Right atrium auricular region (tissue), 2 donors: ENCODE data around the gene CD38. TPM values are rescaled to one million over a fixed set of nuclear protein-coding genes. Genes with fewer than 3 reads are reported as not detected.

ENCODE experiments used
- DNase-seq: peaks from one replicate; pipeline ENCODE4 v3.0.0-alpha.2; 2019; ENCODE audit warnings: low spot score
- H3K27ac ChIP-seq, 2 donors: fragments of 200-600 bp; sonication (generic); 1 replicate in 1 of 2; 2 replicates in 1 of 2; pipeline ENCODE4 v1.5.1; 2016 to 2019
- H3K27me3 ChIP-seq, 2 donors: fragments of 200-600 bp; sonication (generic); one replicate each; pipeline versions ENCODE4 v1.5.1 to v1.6.0; 2017 to 2019
- H3K36me3 ChIP-seq: fragments of 200-600 bp; sonication (generic); one replicate; pipeline ENCODE4 v1.5.1; 2016
- H3K4me1 ChIP-seq, 2 donors: fragments of 200-600 bp; sonication (generic); one replicate each; pipeline versions ENCODE4 v1.5.1 to v1.6.0; 2017 to 2019
- H3K4me3 ChIP-seq, 2 donors: fragments of 200-600 bp; sonication (generic); 1 replicate in 1 of 2; 2 replicates in 1 of 2; pipeline ENCODE4 v1.5.1; 2017 to 2019; ENCODE audit warnings: mild to moderate bottlenecking in 1 of 2, moderate library complexity in 1 of 2
- H3K9me3 ChIP-seq, 2 donors: fragments of 200-600 bp; sonication (generic); one replicate each; pipeline ENCODE4 v1.5.1; 2019
- total RNA-seq, 2 donors: library from RNA; depleted of rRNA; stranded (reverse); fragments of >200 nt; gene quantifications; one replicate each; pipeline ENCODE4 v1.1.0, GENCODE V29; 2016
- TF ChIP-seq, protein P1 (sequence below), 2 donors: fragments of 200-600 bp; sonication (generic); IDR thresholded peaks; one replicate each; pipeline ENCODE4 v1.5.1; 2019; ENCODE audit warnings: antibody characterized with exemption in 2 of 2

Gene CD38
- total RNA-seq, 2 donors from 2014 or later, result 3.1 to 4.9 TPM

DNA sequence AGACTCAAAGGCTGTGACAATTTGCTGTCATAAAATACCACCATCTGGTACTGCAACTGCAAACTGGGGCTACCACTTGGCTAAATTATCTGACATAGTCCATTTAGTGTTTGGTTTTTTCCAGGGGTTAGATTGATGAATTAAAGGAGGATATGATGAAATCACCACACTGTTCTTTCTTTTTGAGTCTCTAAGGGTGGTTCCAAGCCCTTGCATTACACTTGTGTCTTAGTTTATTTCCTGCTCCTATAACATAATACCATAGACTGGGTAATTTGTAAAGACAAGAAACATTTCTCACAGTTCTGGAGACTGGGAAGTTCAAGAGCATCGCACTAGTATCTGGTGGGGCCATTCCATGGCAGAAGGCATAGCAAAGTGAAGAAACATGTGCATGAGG, 32.0 kb upstream of the CD38 start:
- no peak overlapping the region for H3K27ac ChIP-seq
- H3K4me1 ChIP-seq, result no peaks in the 10 kb centered on the region
- no peaks in the 10 kb centered on the region for H3K36me3 ChIP-seq
- DNase-seq, result no peak
- no peak overlapping the region for H3K4me3 ChIP-seq
- peaks cover 0 to 10% of the 10 kb centered on the region in 2 donors for H3K9me3 ChIP-seq
- no peaks in the 10 kb centered on the region for H3K27me3 ChIP-seq
- TF ChIP-seq, protein P1, sequence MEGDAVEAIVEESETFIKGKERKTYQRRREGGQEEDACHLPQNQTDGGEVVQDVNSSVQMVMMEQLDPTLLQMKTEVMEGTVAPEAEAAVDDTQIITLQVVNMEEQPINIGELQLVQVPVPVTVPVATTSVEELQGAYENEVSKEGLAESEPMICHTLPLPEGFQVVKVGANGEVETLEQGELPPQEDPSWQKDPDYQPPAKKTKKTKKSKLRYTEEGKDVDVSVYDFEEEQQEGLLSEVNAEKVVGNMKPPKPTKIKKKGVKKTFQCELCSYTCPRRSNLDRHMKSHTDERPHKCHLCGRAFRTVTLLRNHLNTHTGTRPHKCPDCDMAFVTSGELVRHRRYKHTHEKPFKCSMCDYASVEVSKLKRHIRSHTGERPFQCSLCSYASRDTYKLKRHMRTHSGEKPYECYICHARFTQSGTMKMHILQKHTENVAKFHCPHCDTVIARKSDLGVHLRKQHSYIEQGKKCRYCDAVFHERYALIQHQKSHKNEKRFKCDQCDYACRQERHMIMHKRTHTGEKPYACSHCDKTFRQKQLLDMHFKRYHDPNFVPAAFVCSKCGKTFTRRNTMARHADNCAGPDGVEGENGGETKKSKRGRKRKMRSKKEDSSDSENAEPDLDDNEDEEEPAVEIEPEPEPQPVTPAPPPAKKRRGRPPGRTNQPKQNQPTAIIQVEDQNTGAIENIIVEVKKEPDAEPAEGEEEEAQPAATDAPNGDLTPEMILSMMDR (IDR thresholded peaks at IDR 0.05), result no peak

DNA sequence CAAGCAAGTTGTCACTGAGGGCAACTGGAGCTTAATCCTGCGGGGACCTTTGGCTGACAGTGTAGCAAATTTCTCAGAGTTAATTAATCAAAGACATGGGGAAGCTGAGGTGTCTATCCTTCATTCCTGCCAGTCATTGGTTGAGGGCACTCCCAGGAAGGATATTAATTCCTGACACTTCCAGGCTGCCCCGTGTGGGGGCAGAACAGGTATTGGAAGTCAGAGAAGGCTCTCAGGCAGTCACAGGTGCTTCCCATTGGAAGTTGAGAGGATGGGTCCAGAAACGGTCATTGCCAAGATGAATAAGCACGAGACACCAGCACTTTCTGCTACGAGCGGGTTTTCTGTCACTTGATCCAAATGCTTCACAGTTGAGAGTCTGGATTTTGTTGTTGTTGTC, 29.1 kb upstream of the CD38 start:
- H3K36me3 ChIP-seq, result no peaks in the 10 kb centered on the region
- no peaks in the 10 kb centered on the region for H3K9me3 ChIP-seq
- H3K27me3 ChIP-seq, result no peaks in the 10 kb centered on the region
- H3K4me3 ChIP-seq, result no peak overlapping the region
- peaks cover 0 to 6% of the 10 kb centered on the region in 2 donors for H3K4me1 ChIP-seq
- no peak overlapping the region for H3K27ac ChIP-seq
- DNase-seq, result no peak
- TF ChIP-seq, protein P1 (IDR thresholded peaks at IDR 0.05), result no peak

DNA sequence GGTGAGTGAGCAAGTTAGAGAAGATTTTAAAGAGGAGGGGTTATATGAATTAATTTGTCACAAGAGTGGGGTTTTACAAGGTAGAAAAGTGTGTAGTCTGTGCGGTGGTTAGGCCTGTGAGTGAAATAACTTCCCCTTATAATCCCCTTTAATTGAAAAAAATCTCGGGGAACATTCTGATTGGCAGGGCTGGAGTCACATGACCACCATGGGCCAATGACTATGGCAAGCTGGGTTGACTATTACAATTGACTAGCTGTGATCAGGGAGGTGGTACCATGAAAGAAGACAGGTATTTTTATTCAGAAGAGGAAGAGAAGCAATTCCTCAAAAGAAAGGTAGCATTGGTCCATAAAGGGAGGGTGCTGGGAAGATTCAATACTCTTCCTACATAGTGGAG, 27.0 kb upstream of the CD38 start:
- H3K9me3 ChIP-seq, result no peaks in the 10 kb centered on the region
- H3K36me3 ChIP-seq, result no peaks in the 10 kb centered on the region
- no peak for DNase-seq
- no peak overlapping the region for H3K27ac ChIP-seq
- H3K27me3 ChIP-seq, result no peaks in the 10 kb centered on the region
- peaks cover 0 to 17% of the 10 kb centered on the region in 2 donors for H3K4me1 ChIP-seq
- TF ChIP-seq, protein P1 (IDR thresholded peaks at IDR 0.05), result no peak
- H3K4me3 ChIP-seq, result no peak overlapping the region

DNA sequence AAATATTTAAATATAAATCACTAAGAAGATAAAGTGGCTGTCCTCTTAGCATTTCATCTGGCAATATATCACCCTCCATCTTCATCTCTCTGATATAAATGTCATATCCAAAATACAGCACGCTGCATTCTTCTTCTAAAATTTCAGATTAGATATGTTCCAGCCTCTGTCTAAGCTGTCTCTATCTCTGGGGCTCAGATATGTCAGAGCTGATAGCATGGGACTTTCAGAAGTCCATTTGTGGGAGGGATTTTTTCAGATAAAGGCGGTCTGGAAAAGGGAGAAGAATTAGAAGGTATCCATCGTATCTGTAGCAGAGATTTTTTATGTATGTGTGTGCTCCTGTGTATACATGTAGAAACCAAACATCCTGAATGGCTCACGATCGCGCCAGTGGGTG, 25.0 kb upstream of the CD38 start:
- Histone ChIP-seq H3K27ac (no peak overlapping the region), H3K4me3 (no peak overlapping the region), H3K4me1 (peaks cover 0 to 17% of the 10 kb centered on the region in 2 donors), H3K9me3 (no peaks in the 10 kb centered on the region), H3K27me3 (no peaks in the 10 kb centered on the region), H3K36me3 (no peaks in the 10 kb centered on the region)
- TF ChIP-seq, protein P1 (IDR thresholded peaks at IDR 0.05), result no peak
- DNase-seq, result no peak

DNA sequence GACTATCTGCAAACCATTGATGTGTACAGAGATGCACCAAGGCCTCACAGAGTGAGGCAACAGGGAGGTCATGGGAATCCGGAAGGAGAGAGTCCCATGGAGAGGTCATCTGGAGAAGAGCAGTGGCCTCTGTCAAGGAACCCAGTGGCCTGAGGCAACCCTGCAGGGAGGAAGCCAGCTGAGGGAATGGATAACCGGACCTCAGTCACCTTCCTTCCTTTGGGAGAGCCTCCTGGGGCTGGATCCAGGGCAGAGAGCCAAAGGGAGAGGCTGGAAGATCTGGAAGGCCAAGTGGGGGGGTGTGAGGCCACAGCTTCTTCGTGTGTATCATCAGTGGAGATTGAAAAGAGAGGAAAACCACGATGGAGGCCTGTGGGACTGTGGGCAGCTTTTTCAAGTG, 24.3 kb upstream of the CD38 start:
- Histone ChIP-seq H3K4me1 (peaks cover 0 to 17% of the 10 kb centered on the region in 2 donors), H3K36me3 (no peaks in the 10 kb centered on the region), H3K27ac (no peak overlapping the region), H3K4me3 (no peak overlapping the region), H3K27me3 (no peaks in the 10 kb centered on the region), H3K9me3 (no peaks in the 10 kb centered on the region)
- TF ChIP-seq, protein P1 (IDR thresholded peaks at IDR 0.05), result no peak
- no peak for DNase-seq

DNA sequence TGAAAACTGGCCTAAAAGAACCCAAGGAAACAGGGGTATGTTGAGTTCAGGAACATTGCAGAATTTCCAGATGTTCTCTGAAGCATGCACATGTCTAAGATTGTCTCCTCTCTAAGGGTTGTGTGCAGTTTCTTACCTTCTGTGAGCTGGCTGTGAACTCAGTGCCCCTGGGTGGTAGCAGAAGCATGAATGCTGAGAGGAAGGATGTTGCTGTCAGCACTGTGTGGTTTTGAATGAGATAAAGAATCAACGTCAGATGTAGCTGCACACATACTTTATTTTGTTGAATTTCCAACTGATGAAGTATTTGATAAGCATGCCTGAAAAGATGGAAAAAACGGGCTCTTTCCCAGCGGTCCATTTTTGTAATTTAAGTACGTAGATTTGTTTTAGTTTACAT, 23.8 kb upstream of the CD38 start:
- no peaks in the 10 kb centered on the region for H3K9me3 ChIP-seq
- H3K4me1 ChIP-seq, result peaks cover 0 to 17% of the 10 kb centered on the region in 2 donors
- no peak overlapping the region for H3K27ac ChIP-seq
- TF ChIP-seq, protein P1 (IDR thresholded peaks at IDR 0.05), result no peak
- no peak overlapping the region for H3K4me3 ChIP-seq
- no peaks in the 10 kb centered on the region for H3K36me3 ChIP-seq
- H3K27me3 ChIP-seq, result no peaks in the 10 kb centered on the region
- no peak for DNase-seq
